Measurements from ENCODE around the gene SCFD2. TPM values are rescaled to one million over a fixed set of nuclear protein-coding genes. Genes with fewer than 3 reads are reported as not detected.

The SCFD2 gene
- polyA plus RNA-seq, 2 of the 4 experiments (the other 2 are of a cell fraction): 7.6 to 10.8 TPM

GRCh38 chr4:53307819-53308780 is 57.8 kb downstream of the SCFD2 start:
- no peak for ATAC-seq
- POLR2A ChIA-PET: no interaction called here
- TF ChIP-seq POLR2AphosphoS2 (conservative IDR thresholded peaks at IDR 0.05; ENCODE audit: low read length) (no peak), MAFK (IDR thresholded peaks at IDR 0.05; ENCODE audit: partially characterized antibody) (no peak), PHF8 (IDR thresholded peaks at IDR 0.05; ENCODE audit: borderline replicate concordance, low read depth) (no peak), NFE2L2 (conservative IDR thresholded peaks at IDR 0.05; ENCODE audit: low read length) (no peak), RFX5 (IDR thresholded peaks at IDR 0.05) (no peak), TFCP2L1 (CRISPR knock-in tag; IDR thresholded peaks at IDR 0.05) (no peak), KDM5A (IDR thresholded peaks at IDR 0.05) (no peak), RNF2 (IDR thresholded peaks at IDR 0.05; ENCODE audit: borderline replicate concordance, low read depth) (no peak), FOSB (CRISPR knock-in tag; IDR thresholded peaks at IDR 0.05) (no peak), CBX2 (IDR thresholded peaks at IDR 0.05; ENCODE audit: borderline replicate concordance, low read depth) (no peak), ESRRA (IDR thresholded peaks at IDR 0.05; ENCODE audit: borderline replicate concordance, low read length) (no peak), KDM1A (IDR thresholded peaks at IDR 0.05; ENCODE audit: low read depth) (no peak), EP300 (IDR thresholded peaks at IDR 0.05) (no peak), POLR2A (IDR thresholded peaks at IDR 0.05; ENCODE audit: low read length) (no peak), ZFP36 (IDR thresholded peaks at IDR 0.05; ENCODE audit: borderline replicate concordance, partially characterized antibody) (no peak), HOXA7 (CRISPR knock-in tag; IDR thresholded peaks at IDR 0.05) (no peak)
- TF ChIP-seq, protein P1, sequence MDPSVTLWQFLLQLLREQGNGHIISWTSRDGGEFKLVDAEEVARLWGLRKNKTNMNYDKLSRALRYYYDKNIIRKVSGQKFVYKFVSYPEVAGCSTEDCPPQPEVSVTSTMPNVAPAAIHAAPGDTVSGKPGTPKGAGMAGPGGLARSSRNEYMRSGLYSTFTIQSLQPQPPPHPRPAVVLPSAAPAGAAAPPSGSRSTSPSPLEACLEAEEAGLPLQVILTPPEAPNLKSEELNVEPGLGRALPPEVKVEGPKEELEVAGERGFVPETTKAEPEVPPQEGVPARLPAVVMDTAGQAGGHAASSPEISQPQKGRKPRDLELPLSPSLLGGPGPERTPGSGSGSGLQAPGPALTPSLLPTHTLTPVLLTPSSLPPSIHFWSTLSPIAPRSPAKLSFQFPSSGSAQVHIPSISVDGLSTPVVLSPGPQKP (IDR thresholded peaks at IDR 0.05; ENCODE audit: low read depth, low read length): no peak
- TF ChIP-seq, protein P2, sequence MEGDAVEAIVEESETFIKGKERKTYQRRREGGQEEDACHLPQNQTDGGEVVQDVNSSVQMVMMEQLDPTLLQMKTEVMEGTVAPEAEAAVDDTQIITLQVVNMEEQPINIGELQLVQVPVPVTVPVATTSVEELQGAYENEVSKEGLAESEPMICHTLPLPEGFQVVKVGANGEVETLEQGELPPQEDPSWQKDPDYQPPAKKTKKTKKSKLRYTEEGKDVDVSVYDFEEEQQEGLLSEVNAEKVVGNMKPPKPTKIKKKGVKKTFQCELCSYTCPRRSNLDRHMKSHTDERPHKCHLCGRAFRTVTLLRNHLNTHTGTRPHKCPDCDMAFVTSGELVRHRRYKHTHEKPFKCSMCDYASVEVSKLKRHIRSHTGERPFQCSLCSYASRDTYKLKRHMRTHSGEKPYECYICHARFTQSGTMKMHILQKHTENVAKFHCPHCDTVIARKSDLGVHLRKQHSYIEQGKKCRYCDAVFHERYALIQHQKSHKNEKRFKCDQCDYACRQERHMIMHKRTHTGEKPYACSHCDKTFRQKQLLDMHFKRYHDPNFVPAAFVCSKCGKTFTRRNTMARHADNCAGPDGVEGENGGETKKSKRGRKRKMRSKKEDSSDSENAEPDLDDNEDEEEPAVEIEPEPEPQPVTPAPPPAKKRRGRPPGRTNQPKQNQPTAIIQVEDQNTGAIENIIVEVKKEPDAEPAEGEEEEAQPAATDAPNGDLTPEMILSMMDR (IDR thresholded peaks at IDR 0.05): no peak
- TF ChIP-seq, protein P3, sequence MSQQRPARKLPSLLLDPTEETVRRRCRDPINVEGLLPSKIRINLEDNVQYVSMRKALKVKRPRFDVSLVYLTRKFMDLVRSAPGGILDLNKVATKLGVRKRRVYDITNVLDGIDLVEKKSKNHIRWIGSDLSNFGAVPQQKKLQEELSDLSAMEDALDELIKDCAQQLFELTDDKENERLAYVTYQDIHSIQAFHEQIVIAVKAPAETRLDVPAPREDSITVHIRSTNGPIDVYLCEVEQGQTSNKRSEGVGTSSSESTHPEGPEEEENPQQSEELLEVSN (IDR thresholded peaks at IDR 0.05; ENCODE audit: borderline replicate concordance, low read depth): no peak
- Histone ChIP-seq H3K9me3 (no peaks in the 10 kb centered on the region), H3K4me2 (no peak overlapping the region), H3K4me3 (no peak overlapping the region), H3K4me1 (no peaks in the 10 kb centered on the region), H3K27ac (no peak overlapping the region)
- WGBS (ENCODE audit: missing lambda C conversion rate): 74% methylated on average over 4 of the region's 4 CpGs
- no peak for FAIRE-seq
- no peak for DNase-seq (ENCODE audit: low read depth in 1 of 2, low spot score in 1 of 2)
- CTCF ChIA-PET: no interaction called here

- 93% methylated on average over 1 of the region's 1 CpG for WGBS (ENCODE audit: missing lambda C conversion rate)
- ChIA-PET POLR2A (no interaction called here), CTCF (no interaction called here)
- TF ChIP-seq BHLHE40 (IDR thresholded peaks at IDR 0.05; ENCODE audit: low read depth, low read length) (no peak), ZC3H11A (IDR thresholded peaks at IDR 0.05) (no peak)
- TF ChIP-seq, protein P4, sequence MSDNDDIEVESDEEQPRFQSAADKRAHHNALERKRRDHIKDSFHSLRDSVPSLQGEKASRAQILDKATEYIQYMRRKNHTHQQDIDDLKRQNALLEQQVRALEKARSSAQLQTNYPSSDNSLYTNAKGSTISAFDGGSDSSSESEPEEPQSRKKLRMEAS (IDR thresholded peaks at IDR 0.05): no peak
- no peak for ATAC-seq
- H3K9me3 ChIP-seq: no peaks in the 10 kb centered on the region
- FAIRE-seq: no peak
- no peak overlapping the region for H3K4me3 ChIP-seq
- DNase-seq (ENCODE audit: low read depth in 1 of 2, low spot score in 1 of 2): no peak
- H3K4me1 ChIP-seq: no peaks in the 10 kb centered on the region
- H3K4me2 ChIP-seq: no peak overlapping the region
- H3K27ac ChIP-seq: no peak overlapping the region
Observed at GRCh38 chr4:53307210-53307609, 58.7 kb downstream of the SCFD2 start.
